ENCODE measurements around the gene NTM.

The NTM gene

GRCh38 chr11:131687291-131688047, 317.1 kb downstream of the NTM start:
- no peak for DNase-seq (ENCODE audit: low read depth in 2 of 2)

- no peak for DNase-seq (ENCODE audit: low read depth in 2 of 2)
Observed at GRCh38 chr11:131688048-131688693, 317.8 kb downstream of the NTM start.

- no peak for DNase-seq (ENCODE audit: low read depth in 2 of 2)
Observed at GRCh38 chr11:131689049-131689925, 318.9 kb downstream of the NTM start.

GRCh38 chr11:131690362-131690761, 319.9 kb downstream of the NTM start:
- no peak for DNase-seq (ENCODE audit: low read depth in 2 of 2)

- DNase-seq (ENCODE audit: low read depth in 2 of 2) = no peak
Observed at GRCh38 chr11:131690776-131691175, 320.4 kb downstream of the NTM start.

- no peak for DNase-seq (ENCODE audit: low read depth in 2 of 2)
Observed at GRCh38 chr11:131691181-131692041, 321.0 kb downstream of the NTM start.

GRCh38 chr11:131692151-131692550, 321.7 kb downstream of the NTM start:
- no peak for DNase-seq (ENCODE audit: low read depth in 2 of 2)

- DNase-seq (ENCODE audit: low read depth in 2 of 2) = no peak
Observed at GRCh38 chr11:131692961-131693360, 322.5 kb downstream of the NTM start.

- DNase-seq (ENCODE audit: low read depth in 2 of 2) = no peak
Observed at GRCh38 chr11:131693756-131694155, 323.3 kb downstream of the NTM start.

GRCh38 chr11:131694526-131695424, 324.4 kb downstream of the NTM start:
- peak in 1 of 2 donors; percentile 19 for DNase-seq (ENCODE audit: low read depth in 2 of 2)

GRCh38 chr11:131695889-131696429, 325.5 kb downstream of the NTM start:
- DNase-seq (ENCODE audit: low read depth in 2 of 2) = no peak

GRCh38 chr11:131696690-131697089, 326.3 kb downstream of the NTM start:
- DNase-seq (ENCODE audit: low read depth in 2 of 2) = no peak

GRCh38 chr11:131703311-131703710, 332.9 kb downstream of the NTM start:
- DNase-seq (ENCODE audit: low read depth in 2 of 2) = no peak

GRCh38 chr11:131704682-131705081, 334.3 kb downstream of the NTM start:
- no peak for DNase-seq (ENCODE audit: low read depth in 2 of 2)

- DNase-seq (ENCODE audit: low read depth in 2 of 2) = no peak
Observed at GRCh38 chr11:131710511-131710910, 340.1 kb downstream of the NTM start.

- no peak for DNase-seq (ENCODE audit: low read depth in 2 of 2)
Observed at GRCh38 chr11:131712897-131713296, 342.5 kb downstream of the NTM start.

- DNase-seq (ENCODE audit: low read depth in 2 of 2) = no peak
Observed at GRCh38 chr11:131713529-131714134, 343.2 kb downstream of the NTM start.

GRCh38 chr11:131717616-131718015, 347.2 kb downstream of the NTM start:
- no peak for DNase-seq (ENCODE audit: low read depth in 2 of 2)

GRCh38 chr11:131723088-131723487, 352.7 kb downstream of the NTM start:
- no peak for DNase-seq (ENCODE audit: low read depth in 2 of 2)

Measured in stimulated activated CD8-positive, alpha-beta memory T cell treated with anti-CD3 and anti-CD28 coated beads, Interleukin-2, amount 100 ng/mL, for 1 hour (primary cell).